Measurements from ENCODE around the gene DLG2. TPM values are rescaled to one million over a fixed set of nuclear protein-coding genes. Genes with fewer than 3 reads are reported as not detected.

DLG2 gene
- total RNA-seq, 1 donor from 2014 or later, result 0.43 TPM

DNA sequence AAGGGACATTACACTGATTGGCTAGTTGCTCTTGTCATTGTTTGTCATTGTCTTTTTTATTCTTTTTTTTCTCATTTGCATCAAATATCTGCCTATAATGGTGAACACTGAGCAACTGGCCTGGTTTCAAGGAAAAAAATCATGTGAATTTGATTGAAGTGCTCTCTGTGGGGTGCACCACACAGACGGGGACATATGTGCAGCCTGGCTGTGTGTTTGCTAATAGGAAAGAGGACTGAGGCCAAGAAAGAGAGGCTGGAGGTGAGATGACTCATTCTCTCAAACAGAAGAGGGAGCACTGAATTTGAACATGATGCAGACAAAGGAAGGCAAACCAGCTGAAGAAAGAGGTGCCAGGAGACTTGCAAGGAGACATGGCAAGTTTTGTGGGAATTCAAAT is 1656.1 kb downstream of the DLG2 start:
- Histone ChIP-seq H3K9me3 (no peaks in the 10 kb centered on the region), H3K4me3 (no peak overlapping the region), H3K27me3 (no peaks in the 10 kb centered on the region), H3K36me3 (no peaks in the 10 kb centered on the region), H3K27ac (no peak overlapping the region), H3K4me1 (no peaks in the 10 kb centered on the region)
- TF ChIP-seq, protein P1, sequence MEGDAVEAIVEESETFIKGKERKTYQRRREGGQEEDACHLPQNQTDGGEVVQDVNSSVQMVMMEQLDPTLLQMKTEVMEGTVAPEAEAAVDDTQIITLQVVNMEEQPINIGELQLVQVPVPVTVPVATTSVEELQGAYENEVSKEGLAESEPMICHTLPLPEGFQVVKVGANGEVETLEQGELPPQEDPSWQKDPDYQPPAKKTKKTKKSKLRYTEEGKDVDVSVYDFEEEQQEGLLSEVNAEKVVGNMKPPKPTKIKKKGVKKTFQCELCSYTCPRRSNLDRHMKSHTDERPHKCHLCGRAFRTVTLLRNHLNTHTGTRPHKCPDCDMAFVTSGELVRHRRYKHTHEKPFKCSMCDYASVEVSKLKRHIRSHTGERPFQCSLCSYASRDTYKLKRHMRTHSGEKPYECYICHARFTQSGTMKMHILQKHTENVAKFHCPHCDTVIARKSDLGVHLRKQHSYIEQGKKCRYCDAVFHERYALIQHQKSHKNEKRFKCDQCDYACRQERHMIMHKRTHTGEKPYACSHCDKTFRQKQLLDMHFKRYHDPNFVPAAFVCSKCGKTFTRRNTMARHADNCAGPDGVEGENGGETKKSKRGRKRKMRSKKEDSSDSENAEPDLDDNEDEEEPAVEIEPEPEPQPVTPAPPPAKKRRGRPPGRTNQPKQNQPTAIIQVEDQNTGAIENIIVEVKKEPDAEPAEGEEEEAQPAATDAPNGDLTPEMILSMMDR (IDR thresholded peaks at IDR 0.05), result no peak
- intact Hi-C loops (cut with DNase I), result no loop called here
- no peak for DNase-seq (ENCODE audit: low spot score in 2 of 2)

GRCh38 chr11:83970061-83970671 is 1657.0 kb downstream of the DLG2 start:
- TF ChIP-seq, protein P1 (IDR thresholded peaks at IDR 0.05), result no peak
- Histone ChIP-seq H3K27me3 (no peaks in the 10 kb centered on the region), H3K4me3 (no peak overlapping the region), H3K4me1 (no peaks in the 10 kb centered on the region), H3K9me3 (no peaks in the 10 kb centered on the region), H3K27ac (no peak overlapping the region), H3K36me3 (no peaks in the 10 kb centered on the region)
- intact Hi-C loops (cut with DNase I), result no loop called here
- DNase-seq (ENCODE audit: low spot score in 2 of 2), result no peak

GRCh38 chr11:83957038-83957900 is 1669.9 kb downstream of the DLG2 start:
- Histone ChIP-seq H3K36me3 (no peaks in the 10 kb centered on the region), H3K4me3 (no peak overlapping the region), H3K27me3 (no peaks in the 10 kb centered on the region), H3K27ac (no peak overlapping the region), H3K4me1 (no peaks in the 10 kb centered on the region), H3K9me3 (no peaks in the 10 kb centered on the region)
- TF ChIP-seq, protein P1 (IDR thresholded peaks at IDR 0.05), result no peak
- intact Hi-C loops (cut with DNase I), result no loop called here
- no peak for DNase-seq (ENCODE audit: low spot score in 2 of 2)

- DNase-seq (ENCODE audit: low spot score in 2 of 2), result no peak
- Histone ChIP-seq H3K27me3 (no peaks in the 10 kb centered on the region), H3K36me3 (no peaks in the 10 kb centered on the region), H3K4me1 (no peaks in the 10 kb centered on the region), H3K27ac (no peak overlapping the region), H3K4me3 (no peak overlapping the region), H3K9me3 (no peaks in the 10 kb centered on the region)
- intact Hi-C loops (cut with DNase I), result no loop called here
- TF ChIP-seq, protein P1 (IDR thresholded peaks at IDR 0.05), result no peak
Measured at GRCh38 chr11:83956119-83956697, 1670.9 kb downstream of the DLG2 start.

GRCh38 chr11:83954780-83955179 is 1672.4 kb downstream of the DLG2 start:
- Histone ChIP-seq H3K36me3 (no peaks in the 10 kb centered on the region), H3K27me3 (no peaks in the 10 kb centered on the region), H3K4me3 (no peak overlapping the region), H3K4me1 (no peaks in the 10 kb centered on the region), H3K9me3 (no peaks in the 10 kb centered on the region), H3K27ac (no peak overlapping the region)
- intact Hi-C loops (cut with DNase I), result no loop called here
- DNase-seq (ENCODE audit: low spot score in 2 of 2), result no peak
- TF ChIP-seq, protein P1 (IDR thresholded peaks at IDR 0.05), result no peak
